HG02798 (cell line): Measurements from ENCODE around the gene KCNMB1.

Experiments
- ATAC-seq: cut with Tn5 transposase; IDR thresholded peaks from one replicate; pipeline ENCODE4 v1.9.1; 2021; ENCODE audit warnings: mild to moderate bottlenecking; ENCODE audit not compliant: unreplicated experiment, poor library complexity

The KCNMB1 gene

DNA sequence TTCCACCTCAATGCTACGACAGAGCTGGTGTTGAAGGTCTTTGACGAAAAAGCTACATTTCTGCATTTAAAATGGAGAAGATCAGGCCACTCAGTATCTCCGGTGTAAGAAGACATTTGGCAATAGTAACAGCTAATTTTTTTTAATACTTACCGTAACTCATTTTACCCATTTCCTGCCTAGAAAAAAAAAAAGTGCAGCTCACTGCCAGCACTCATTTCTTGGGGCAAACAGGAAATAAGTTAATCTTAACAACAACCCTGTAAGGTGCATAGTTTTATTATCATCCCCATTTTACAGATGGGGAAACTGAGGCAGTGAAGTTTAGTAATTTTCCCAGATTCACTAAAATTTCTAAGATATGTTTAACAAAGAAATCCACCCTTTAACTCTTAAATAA, 27.4 kb upstream of the KCNMB1 start:
- ATAC-seq, result no peak

DNA sequence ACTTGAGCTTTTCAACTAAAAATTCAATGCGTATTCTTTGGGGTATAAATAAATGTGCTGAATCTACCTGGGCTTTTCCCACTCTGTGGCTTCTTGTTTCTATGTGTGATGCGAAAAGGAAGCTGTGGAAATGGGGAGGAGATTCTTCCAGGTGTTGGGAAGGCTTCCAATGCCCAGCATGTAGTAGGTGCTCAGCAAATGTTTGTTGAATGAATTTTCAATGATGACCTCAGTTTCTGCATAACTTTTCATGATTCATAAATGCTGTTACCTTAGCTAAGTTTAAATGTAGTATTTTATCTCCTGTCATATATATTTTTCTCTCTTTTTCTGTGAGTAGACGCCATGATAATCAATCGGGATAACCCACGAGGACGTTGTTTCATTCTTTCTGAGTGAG, 25.6 kb upstream of the KCNMB1 start:
- ATAC-seq, result no peak

DNA sequence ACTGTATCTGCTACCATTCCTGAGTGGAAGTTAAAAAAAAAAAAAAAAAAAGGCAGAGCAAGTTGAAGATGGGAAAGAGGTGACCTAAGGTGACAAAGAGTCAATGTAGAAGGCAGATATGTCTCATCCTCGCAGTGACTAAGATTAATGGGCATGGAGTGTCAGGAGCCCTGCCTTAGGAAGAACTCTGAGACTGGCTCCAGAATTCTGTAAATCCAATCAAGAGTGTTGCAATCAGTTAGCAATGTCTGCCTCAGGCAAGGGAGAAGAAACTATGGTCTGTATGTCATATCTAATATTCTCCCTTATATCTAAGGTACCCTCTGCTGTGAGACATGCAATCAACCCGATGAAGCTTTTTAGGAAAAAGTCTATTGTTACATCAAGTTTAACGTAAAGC, 24.7 kb upstream of the KCNMB1 start:
- no peak for ATAC-seq

DNA sequence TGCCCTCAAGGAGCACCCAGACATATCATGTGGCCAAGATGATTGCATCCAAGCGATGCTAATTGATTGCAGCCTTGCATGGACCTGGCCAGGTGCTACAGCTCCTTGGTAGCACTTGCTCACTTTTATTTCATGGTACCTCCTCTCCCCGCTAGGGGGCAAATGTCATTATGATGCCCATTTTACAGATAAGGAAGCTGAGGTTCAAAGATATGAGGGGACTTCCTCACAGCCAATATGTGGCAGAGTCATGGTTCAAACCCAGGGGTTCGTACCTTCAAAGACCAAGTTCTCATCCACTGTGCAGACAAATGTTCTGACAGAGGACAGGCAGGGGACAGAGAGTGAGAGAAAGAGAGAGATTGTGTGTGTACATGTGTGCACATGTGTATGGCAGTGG, 21.9 kb upstream of the KCNMB1 start:
- ATAC-seq, result no peak

DNA sequence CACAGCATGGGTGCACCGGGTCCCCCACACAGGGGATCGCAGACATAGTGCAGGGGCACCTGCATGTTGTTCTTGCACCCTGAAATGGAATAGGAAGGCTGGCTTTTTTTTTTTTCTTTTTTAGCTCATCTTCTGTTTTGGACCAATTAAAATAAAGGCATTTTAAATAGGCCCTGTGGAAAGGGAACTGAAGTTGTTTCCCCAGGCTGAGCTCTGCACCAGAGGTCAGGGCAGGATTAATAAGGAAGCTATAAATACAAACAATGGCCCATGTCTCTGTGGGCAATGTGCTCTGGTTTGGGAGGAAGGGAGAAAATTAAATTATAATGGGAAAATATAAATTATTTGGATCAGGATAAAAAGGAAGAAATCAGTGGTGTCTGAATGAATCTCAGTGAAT, 21.2 kb upstream of the KCNMB1 start:
- no peak for ATAC-seq

DNA sequence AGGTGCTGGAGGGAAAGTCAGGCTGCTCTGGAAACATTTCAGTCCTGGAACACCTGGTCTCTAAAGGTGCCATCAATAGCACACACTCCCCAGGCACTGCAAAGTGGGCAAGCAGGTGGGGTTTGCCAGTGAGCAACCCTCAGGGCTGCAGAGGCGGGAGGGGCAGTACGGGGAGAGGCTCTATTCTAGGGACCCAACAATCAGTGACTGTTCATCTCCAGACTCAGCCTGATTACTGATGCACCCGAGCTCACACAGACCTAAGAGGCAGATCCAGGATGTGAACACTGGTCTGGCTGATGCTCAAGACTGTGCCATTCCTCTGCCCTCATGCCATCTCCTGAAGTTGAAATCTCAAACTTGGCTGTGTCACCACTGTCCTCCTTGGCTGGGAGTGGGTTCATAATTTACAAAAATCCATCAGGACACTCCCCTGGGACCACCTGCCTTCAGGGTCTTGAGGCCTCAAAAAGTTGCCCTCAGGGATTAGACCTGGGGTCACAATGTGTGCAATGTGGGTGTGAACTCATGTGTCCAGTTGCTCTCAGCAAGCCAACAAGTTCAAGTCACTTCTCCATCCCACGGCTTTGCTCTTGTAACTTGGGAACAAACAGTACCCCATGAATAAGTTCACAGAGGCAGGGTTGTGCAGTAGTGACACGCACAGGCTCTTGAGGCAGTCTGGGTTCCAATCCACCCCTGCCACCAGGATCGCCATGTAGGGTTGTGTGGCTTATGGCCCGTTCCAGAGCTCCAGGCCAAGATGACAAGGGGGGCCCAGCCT, 19.9 kb upstream of the KCNMB1 start:
- no peak for ATAC-seq

DNA sequence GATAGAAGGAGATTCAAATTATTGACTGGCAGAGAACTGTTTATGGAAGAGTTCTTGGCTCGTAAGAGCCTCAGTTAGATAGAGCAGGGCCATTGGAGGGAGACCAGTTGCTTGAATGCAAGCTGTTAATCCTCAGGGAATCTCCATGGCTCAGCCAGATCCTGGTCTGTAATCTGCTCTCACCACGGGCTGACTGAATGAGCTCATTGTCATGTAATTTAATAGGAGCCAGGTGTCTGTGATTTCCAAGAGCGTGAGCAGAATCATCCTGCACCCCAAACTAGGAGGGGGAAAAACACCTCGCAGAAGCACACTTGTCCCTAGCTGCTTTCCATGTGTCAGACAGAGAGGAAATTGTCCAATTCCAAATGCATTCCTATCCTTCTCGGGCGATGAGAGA, 19.1 kb upstream of the KCNMB1 start:
- ATAC-seq, result no peak

DNA sequence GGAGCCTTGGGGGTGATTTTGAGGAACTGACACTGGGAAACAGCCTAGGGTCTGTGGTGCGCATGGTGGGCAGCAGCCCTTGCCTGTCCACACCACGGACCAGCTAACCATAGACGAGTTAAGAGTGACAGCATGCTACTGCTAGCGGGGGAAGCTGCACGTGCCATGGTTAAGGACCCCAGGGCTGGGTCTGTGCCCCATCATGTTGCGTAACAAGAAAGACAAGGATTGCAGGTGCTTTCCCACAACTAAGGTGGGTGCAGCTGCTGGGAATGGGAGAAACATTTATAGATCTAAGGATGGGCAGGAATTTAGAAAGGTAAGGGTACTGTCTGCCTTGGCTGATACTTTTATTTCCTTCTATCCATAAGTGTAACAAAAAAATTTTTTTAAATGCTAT, 17.9 kb upstream of the KCNMB1 start:
- no peak for ATAC-seq

DNA sequence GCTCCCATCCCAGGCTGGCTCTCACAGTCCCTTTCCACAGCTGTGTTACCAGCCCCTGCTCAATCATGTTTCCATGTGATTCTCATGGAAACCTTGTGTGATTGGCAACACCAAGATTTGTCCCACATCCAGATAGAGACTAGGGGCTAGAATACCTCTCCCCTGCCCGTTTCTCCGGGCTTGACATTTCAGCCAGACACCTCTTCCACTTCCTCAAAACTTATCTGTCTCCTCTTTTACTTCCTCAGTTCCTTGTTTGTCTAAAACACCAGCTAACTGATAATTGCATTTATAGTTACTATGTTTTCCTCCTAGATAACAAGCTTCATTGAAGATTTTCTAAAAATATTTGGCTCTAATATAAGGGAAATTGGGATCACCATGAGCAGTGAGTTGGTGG, 16.6 kb upstream of the KCNMB1 start:
- ATAC-seq, result no peak

DNA sequence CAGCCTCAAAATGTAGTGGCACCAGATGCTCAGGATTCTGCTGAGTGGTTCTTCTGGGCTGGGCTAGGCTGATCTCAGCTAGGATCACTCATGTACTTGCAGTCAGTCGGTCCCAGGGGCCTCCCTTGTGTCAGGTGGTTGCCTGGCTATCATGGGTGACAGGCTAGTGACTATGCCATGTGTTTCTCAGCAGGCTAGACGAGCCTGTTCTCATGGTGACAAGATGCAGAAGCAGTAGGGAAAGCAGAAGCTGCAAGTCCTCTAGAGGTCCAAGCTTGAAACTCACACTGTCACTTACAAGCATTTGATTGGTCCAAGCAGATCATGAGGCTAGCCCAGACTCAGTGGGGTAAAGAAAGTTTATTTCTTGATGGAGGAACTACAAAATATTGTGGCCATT, 15.2 kb upstream of the KCNMB1 start:
- no peak for ATAC-seq

DNA sequence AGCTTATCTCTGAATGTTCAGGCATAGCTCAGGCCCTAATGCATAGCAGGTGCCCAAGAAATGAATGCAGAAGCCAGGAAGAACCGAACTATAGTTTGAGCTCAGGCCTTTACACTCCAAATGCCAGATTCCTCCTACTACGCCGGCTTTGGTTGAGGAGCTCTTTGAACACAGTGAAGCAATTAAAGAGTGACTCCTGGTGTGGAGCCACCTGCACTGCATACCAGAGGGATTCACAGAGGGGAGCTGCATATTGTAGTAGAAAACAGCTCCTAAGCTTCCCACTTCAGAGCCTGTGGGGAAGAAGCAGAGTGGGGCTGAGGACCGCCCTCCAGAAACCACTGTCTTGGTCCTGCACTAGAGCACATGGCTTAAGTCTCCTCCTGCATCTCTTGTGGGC, 14.5 kb upstream of the KCNMB1 start:
- no peak for ATAC-seq

DNA sequence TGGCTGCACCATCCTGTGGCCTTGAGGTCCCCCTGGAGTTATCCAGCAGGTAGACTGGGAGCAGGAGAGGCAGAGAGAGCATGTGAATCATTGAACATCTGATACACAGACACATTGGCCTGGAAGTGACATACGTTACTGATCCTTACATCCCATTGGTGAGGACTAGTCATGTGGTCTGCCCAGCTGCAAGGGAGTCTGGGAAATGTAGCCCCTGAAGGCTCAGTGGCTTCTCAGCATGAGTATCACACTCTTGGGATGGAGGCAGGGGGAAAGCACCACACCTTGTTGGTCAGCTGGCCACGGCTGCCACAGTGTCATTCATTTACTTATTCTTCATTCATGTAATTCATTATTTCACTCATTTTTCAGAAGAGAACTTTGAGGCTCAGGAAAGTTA, 13.3 kb upstream of the KCNMB1 start:
- ATAC-seq, result no peak

DNA sequence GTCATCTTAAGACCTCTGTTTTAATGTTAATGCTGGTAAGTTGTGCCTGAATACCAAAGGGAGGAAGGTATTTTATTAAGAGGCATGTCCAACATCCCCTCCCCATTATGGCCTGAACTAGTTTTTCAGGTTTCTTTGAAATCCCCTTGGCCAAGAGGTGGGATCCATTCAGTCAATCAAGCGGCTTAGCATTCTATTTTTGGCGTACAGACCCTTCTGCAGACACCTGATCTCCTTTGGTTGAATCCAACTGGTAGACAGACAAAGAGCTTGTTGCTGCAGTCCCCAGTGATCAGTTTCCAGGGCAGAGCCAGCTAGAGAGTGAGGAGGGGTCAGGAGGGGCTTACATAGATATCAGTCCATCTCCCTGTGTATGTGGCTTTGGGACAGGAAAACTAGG, 7.9 kb upstream of the KCNMB1 start:
- no peak for ATAC-seq

DNA sequence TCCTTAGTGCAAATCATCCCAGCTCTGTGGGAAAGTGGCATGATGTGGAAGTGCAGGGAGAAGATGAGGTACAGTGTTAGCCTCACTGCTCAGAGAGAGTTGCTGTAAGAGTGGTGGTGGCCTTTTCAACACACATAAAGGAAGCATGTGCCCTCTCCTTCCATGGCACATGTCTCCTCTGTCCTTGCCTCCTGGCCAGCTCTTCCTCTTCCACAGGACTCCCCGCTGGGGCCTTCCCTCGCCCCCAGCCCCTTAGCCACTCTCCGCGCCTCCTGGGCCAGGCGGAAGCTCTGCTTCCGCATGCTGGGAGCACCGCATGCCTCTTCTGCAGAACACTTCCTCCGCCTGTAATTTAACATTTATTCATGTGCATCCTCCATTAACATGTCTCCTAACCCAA, 4.8 kb upstream of the KCNMB1 start:
- no peak for ATAC-seq

DNA sequence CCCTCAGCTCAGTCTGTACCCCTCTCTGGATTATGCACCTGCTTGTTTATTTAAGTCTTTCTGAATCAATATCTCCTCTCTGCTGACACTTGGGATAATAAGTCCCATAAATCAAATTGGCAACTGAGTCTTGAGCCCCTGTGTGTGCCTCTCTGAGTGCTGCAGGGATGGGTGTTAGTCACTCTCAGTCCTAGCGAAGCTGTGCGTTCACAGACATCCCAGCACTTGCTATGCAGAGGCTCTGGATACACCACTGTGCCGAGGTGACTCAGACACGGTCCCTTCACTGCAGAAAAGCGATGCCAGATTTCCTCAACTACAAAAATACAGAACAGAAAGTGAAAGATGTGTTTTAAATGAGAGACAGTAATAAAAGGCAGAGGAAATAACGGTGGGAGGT, 4.1 kb upstream of the KCNMB1 start:
- no peak for ATAC-seq

DNA sequence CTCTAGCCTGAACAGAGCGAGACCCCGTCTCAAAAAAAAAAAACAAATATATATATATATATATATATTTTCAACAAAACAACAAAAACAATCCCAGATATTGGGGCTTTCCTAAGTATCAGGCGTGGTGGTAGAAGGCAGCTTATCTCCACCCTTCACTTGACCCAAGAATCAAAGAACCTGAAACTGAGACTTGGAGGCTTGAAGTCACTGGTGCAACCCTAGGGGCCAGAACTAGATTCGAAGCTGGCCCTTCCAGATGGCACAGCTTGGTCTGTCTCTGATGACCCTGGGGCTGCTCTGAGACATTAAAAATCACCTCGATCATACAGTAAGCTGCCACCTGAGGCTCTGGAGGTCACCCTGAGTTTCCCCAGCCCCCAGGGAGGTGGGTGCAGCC, 1.3 kb upstream of the KCNMB1 start:
- ATAC-seq, result no peak

DNA sequence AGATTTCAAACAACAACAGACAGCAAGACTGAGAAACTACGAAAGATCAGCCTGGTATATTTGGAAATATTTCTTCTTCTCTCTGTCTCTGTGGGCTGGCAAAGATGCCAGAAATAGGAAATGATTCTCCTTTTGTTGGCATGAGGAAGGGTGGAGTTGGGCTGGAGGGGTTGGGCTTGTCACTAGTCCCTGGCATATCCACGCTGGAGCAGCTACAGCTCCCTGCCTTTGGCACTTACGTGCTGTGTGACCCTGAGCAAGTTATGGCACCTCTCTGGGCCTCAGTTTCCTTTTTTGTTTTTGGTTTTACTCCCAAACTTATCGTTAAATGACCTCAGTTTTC, 354 bp upstream of the KCNMB1 start:
- ATAC-seq, result no peak

DNA sequence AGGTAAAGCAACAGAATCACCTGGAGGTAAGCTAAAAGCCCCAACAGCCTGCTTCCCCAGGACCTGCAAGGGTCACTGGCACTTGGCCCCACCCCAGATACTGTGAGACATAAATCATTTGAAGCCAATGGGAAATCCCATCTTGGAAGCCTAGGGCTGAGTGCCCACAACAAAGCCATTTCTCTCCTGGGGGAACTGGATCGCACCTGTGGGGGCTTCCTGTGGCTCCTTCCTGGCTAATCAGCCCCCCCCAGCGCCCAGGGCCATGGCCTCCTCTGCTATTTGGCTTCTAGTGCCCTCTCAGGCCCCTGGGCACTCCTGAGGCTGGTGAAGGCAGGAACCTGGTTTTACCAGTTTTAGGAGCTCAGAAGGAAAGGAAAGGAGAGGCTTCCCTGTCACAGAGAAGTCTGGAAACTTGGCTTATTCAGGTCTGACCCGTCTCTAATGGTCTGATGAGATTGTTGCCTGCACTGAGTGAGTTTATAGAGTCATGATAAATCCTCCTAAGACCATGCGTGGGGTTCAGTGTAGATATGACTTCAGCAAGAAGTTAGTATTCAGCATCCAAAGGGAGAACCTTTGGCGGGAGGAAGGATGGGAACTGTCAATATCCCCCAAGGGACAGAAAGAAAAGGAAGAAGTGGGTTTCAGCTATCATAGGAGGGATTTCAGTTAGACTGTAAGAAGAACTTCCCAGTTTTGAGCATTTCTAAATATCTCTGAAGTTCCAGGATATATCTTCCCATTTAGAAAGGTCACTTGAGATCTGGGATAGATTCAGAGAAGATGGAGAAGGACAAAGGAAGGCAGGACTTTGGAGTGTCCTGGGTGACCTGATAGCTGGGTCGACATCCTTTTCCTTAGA, 1.2 kb downstream of the KCNMB1 start:
- ATAC-seq, result no peak

DNA sequence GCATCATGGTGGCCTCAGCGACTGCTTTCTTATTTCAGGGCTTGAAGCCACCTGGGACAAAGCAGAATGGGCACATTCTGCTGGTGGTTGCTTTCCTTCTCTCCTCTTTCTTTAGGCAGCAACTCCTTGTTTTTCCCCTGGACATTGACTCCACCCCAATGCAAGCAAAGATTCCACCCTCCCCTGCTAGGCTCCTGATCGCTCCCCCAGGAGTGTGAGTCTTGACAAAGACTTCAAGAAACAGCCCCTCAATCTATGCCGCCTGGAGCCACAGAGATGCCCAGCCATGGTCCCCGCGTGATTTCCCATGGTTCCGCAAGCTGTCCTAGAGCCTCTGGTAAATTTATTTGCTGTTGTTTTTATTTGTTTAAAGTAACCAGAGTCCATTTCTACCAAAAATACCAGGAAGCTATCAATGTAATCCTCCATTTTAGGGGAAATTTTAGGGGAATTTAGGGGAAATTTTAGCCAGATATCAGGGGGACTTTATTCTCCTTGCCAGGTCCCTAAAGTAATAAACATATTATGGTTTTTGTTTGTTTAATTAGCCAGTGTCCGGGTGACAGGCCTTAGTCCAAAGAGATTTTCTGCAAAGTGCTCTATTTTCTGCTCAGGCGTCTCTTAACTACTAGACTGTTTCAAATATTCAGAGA, 2.3 kb downstream of the KCNMB1 start:
- no peak for ATAC-seq

DNA sequence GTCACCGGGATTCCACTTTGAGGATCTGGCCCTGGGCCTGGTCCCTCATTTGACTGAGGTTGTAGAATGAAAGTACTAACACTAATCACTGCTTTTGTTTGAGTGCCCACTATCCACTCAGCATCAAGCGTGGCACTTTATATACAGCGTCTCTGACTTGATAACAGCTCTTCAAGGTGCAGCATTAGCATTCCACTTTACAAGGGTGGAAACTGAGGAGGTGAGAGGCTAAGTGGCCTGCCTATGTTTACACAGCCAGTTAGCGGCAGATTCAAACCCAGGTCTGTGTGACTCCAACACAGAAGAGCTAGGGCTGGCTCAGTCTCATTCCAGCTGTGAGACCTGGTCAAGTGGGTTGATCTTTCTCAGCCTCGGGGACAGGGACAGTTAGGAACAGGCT, 5.9 kb downstream of the KCNMB1 start:
- ATAC-seq, result no peak

DNA sequence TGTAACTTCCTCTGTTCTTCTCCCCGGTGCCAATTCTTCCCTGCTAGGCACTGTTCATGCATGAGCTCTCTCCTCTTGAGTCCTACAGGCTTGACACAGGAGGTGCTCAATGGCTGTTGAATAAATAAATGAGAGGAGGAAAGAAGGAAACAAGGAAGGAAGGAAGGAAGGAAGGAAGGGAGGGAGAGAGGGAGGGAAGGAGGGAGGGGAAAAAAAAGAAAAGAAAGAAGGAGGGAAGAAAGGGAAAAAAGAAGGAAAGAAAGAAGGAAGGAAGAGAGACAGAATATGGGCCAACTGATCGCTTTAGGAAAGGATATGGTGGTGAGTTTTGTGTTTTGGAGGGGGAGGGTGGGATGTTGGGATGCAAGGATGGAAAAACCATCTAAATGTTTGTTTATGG, 6.4 kb downstream of the KCNMB1 start:
- no peak for ATAC-seq
